ENCODE data around the gene ZNF793.

DNA sequence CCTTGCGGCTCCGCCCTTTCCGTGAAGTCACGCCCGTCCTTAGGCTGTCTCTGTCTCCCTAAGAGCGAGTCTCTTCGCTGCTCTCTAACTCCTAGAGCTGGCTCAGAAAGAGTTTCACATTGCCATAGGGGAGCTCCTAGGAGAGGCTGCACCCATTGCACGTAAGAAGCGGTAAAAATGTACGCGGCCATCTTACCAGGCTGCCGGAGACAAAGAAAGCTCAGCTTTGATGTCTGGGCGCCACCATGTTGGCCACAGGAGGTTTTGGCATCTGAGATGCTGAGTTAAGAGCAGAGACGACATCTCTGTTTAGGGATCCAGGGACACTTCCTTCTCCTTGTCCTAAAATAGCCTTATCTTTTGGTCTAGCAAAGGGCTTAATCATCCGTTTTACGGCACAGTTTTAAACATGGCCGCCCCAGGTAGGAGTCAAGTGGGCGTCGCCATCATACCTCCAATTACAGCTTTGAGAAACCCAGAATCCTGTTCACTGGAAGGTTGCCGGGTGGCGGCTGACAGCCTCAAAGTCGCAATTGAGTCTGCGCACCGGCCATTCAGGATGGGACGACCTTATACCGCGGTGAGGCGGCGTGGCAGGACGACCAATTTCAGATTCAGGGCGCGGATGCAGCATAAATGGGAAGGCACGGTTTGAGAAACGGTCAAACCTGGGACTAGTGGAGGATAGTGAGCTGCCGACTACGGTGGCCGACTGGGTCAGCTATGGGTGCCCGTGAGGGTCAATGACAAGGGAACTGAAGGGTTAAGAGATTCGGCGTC is at the start of gene ZNF793:
- TF ChIP-seq BHLHE40 (IDR thresholded peaks at IDR 0.05; ENCODE audit: borderline replicate concordance) = no peak
- TF ChIP-seq FOXM1 (IDR thresholded peaks at IDR 0.05; ENCODE audit: borderline replicate concordance) = no peak
- TF ChIP-seq SP1 (IDR thresholded peaks at IDR 0.05) = no peak
- no peak for TF ChIP-seq HDGF (IDR thresholded peaks at IDR 0.05; ENCODE audit: borderline replicate concordance)
- no peak for TF ChIP-seq FOXK2 (IDR thresholded peaks at IDR 0.05)
- TF ChIP-seq SUZ12 (IDR thresholded peaks at IDR 0.05) = no peak
- TF ChIP-seq, protein P1, sequence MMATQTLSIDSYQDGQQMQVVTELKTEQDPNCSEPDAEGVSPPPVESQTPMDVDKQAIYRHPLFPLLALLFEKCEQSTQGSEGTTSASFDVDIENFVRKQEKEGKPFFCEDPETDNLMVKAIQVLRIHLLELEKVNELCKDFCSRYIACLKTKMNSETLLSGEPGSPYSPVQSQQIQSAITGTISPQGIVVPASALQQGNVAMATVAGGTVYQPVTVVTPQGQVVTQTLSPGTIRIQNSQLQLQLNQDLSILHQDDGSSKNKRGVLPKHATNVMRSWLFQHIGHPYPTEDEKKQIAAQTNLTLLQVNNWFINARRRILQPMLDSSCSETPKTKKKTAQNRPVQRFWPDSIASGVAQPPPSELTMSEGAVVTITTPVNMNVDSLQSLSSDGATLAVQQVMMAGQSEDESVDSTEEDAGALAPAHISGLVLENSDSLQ (IDR thresholded peaks at IDR 0.05) = no peak
- TF ChIP-seq ELF4 (IDR thresholded peaks at IDR 0.05) = no peak
- no peak for TF ChIP-seq TARDBP (IDR thresholded peaks at IDR 0.05)
- TF ChIP-seq FOXA1 (IDR thresholded peaks at IDR 0.05) = no peak
- TF ChIP-seq ZNF384 (IDR thresholded peaks at IDR 0.05) = no peak
- TF ChIP-seq LEF1 (IDR thresholded peaks at IDR 0.05; ENCODE audit: borderline replicate concordance) = no peak
- TF ChIP-seq NFRKB (IDR thresholded peaks at IDR 0.05) = no peak
